Adipocyte (in vitro differentiated cells): ENCODE results near the gene MYT1.

Experiments
- DNase-seq: peaks from one replicate; pipeline ENCODE4 v3.0.0-alpha.2; 2015; ENCODE audit warnings: low read depth
- H3K27me3 ChIP-seq: replicated peaks from 2 replicates; pipeline ENCODE4 v1.7.0; 2013; ENCODE audit warnings: mild to moderate bottlenecking, low read length, moderate library complexity; ENCODE audit not compliant: control insufficient read depth, insufficient read depth
- H3K36me3 ChIP-seq: 2 replicates; pipeline ENCODE4 v1.7.0; 2013; ENCODE audit warnings: low read length, mild to moderate bottlenecking, moderate library complexity; ENCODE audit not compliant: control insufficient read depth, insufficient read depth, severe bottlenecking
- H3K4me1 ChIP-seq: 2 replicates; pipeline ENCODE4 v1.7.0; 2013; ENCODE audit warnings: mild to moderate bottlenecking, low read length, moderate library complexity; ENCODE audit not compliant: control insufficient read depth, insufficient read depth
- H3K4me3 ChIP-seq: 2 replicates; pipeline ENCODE4 v1.7.0; 2013; ENCODE audit warnings: mild to moderate bottlenecking, low read length, moderate library complexity
- H3K9ac ChIP-seq: 2 replicates; pipeline ENCODE4 v1.7.0; 2013; ENCODE audit warnings: mild to moderate bottlenecking, low read length, moderate library complexity
- H3K9me3 ChIP-seq: 2 replicates; pipeline ENCODE4 v1.7.0; 2013; ENCODE audit warnings: mild to moderate bottlenecking, low read length, moderate library complexity; ENCODE audit not compliant: control insufficient read depth

The MYT1 gene

GRCh38 chr20:64149809-64150560 is 14.3 kb upstream of the MYT1 start:
- Histone ChIP-seq H3K9ac (no peak overlapping the region), H3K27me3 (peaks cover 53% of the 10 kb centered on the region), H3K4me3 (no peak overlapping the region), H3K4me1 (no peaks in the 10 kb centered on the region), H3K9me3 (peaks cover 9% of the 10 kb centered on the region), H3K36me3 (no peaks in the 10 kb centered on the region)
- no peak for DNase-seq

GRCh38 chr20:64150756-64151632 is 13.3 kb upstream of the MYT1 start:
- H3K9ac ChIP-seq, result no peak overlapping the region
- H3K36me3 ChIP-seq, result no peaks in the 10 kb centered on the region
- H3K27me3 ChIP-seq, result peaks cover 58% of the 10 kb centered on the region
- H3K9me3 ChIP-seq, result no peaks in the 10 kb centered on the region
- no peak for DNase-seq
- no peaks in the 10 kb centered on the region for H3K4me1 ChIP-seq
- H3K4me3 ChIP-seq, result no peak overlapping the region

GRCh38 chr20:64151633-64152530 is 12.4 kb upstream of the MYT1 start:
- H3K4me1 ChIP-seq, result no peaks in the 10 kb centered on the region
- no peaks in the 10 kb centered on the region for H3K9me3 ChIP-seq
- peaks cover 67% of the 10 kb centered on the region for H3K27me3 ChIP-seq
- no peak overlapping the region for H3K4me3 ChIP-seq
- H3K9ac ChIP-seq, result no peak overlapping the region
- DNase-seq, result no peak
- no peaks in the 10 kb centered on the region for H3K36me3 ChIP-seq

- DNase-seq, result no peak
- no peaks in the 10 kb centered on the region for H3K4me1 ChIP-seq
- H3K4me3 ChIP-seq, result no peak overlapping the region
Measured at GRCh38 chr20:64152906-64153305, 11.3 kb upstream of the MYT1 start.

GRCh38 chr20:64153410-64153809 is 10.8 kb upstream of the MYT1 start:
- Histone ChIP-seq H3K9me3 (no peaks in the 10 kb centered on the region), H3K9ac (no peak overlapping the region), H3K27me3 (peaks cover 63% of the 10 kb centered on the region), H3K4me1 (no peaks in the 10 kb centered on the region), H3K4me3 (no peak overlapping the region), H3K36me3 (no peaks in the 10 kb centered on the region)
- no peak for DNase-seq

More at GRCh38 chr20:64152906-64153305, 11.3 kb upstream of the MYT1 start:
- Histone ChIP-seq H3K9me3 (no peaks in the 10 kb centered on the region), H3K27me3 (peaks cover 68% of the 10 kb centered on the region), H3K36me3 (no peaks in the 10 kb centered on the region), H3K9ac (no peak overlapping the region)

GRCh38 chr20:64153861-64154589 is 10.2 kb upstream of the MYT1 start:
- H3K9ac ChIP-seq, result no peak overlapping the region
- DNase-seq, result no peak
- no peaks in the 10 kb centered on the region for H3K36me3 ChIP-seq
- H3K4me1 ChIP-seq, result no peaks in the 10 kb centered on the region
- H3K9me3 ChIP-seq, result no peaks in the 10 kb centered on the region
- peaks cover 58% of the 10 kb centered on the region for H3K27me3 ChIP-seq
- H3K4me3 ChIP-seq, result no peak overlapping the region

- H3K27me3 ChIP-seq, result peaks cover 63% of the 10 kb centered on the region
- no peaks in the 10 kb centered on the region for H3K9me3 ChIP-seq
- DNase-seq, result no peak
- no peak overlapping the region for H3K4me3 ChIP-seq
- no peak overlapping the region for H3K9ac ChIP-seq
- H3K36me3 ChIP-seq, result no peaks in the 10 kb centered on the region
- H3K4me1 ChIP-seq, result no peaks in the 10 kb centered on the region
Measured at GRCh38 chr20:64154590-64155257, 9.5 kb upstream of the MYT1 start.

GRCh38 chr20:64155258-64156135 is 8.8 kb upstream of the MYT1 start:
- Histone ChIP-seq H3K4me3 (no peak overlapping the region), H3K36me3 (no peaks in the 10 kb centered on the region), H3K9me3 (no peaks in the 10 kb centered on the region), H3K27me3 (peaks cover 71% of the 10 kb centered on the region), H3K4me1 (no peaks in the 10 kb centered on the region), H3K9ac (no peak overlapping the region)
- DNase-seq, result no peak

- no peaks in the 10 kb centered on the region for H3K4me1 ChIP-seq
- H3K4me3 ChIP-seq, result no peak overlapping the region
- peaks cover 73% of the 10 kb centered on the region for H3K27me3 ChIP-seq
- H3K9me3 ChIP-seq, result no peaks in the 10 kb centered on the region
- DNase-seq, result no peak
- H3K9ac ChIP-seq, result no peak overlapping the region
- no peaks in the 10 kb centered on the region for H3K36me3 ChIP-seq
Measured at GRCh38 chr20:64156136-64156885, 7.9 kb upstream of the MYT1 start.
